ENCODE data around the gene ZC3H12A. TPM values are rescaled to one million over a fixed set of nuclear protein-coding genes. Genes with fewer than 3 reads are reported as not detected.
A peak's percentile ranks its signal among the peaks of the same experiment; 100 is the strongest.
"Not testable (repeated sequence)": the region's sequence is repeated elsewhere in the genome, so short reads cannot be mapped to it uniquely, and the experiment has no call there.

Gene ZC3H12A
- total and polyA plus RNA-seq, 11 donors: 1.8 to 8.5 (median 4.5) TPM

GRCh38 chr1:37513795-37514349 lies 39.5 kb downstream of the ZC3H12A start:
- Histone ChIP-seq H3K27me3 (no peaks in the 10 kb centered on the region), H3K9me3 (no peaks in the 10 kb centered on the region), H3K4me1 (peaks cover 0 to 30% (median 20%) of the 10 kb centered on the region in 12 donors), H3K27ac (peak overlapping the region in 10 of 12 donors; percentile 86 to 99 (median 95)), H3K36me3 (peaks cover 0 to 43% (median 37%) of the 10 kb centered on the region in 9 donors), H3K4me3 (peak overlapping the region; percentile 77 to 100 (median 88))
- DNase-seq (peak in 2 of 5 donors; percentile 22 to 31), ATAC-seq (peak in 1 of 4 donors; percentile 3)
- WGBS, 4 donors: 1 to 4% (median 3%) methylated on average over 21 to 26 of the region's 26 CpGs
- no peak for TF ChIP-seq CTCF (IDR thresholded peaks at IDR 0.05)
- TF ChIP-seq POLR2A (IDR thresholded peaks at IDR 0.05): no peak
- intact Hi-C loops (cut with DNase I): loop anchor here in 2 of 10 donors (2.0 to 5.0 kb wide), 3 partner anchors 38 to 81 kb away; partner anchors contain the start of genes SNIP1 (in 2 of the 2) and GNL2 (in 1 of the 2)

- Histone ChIP-seq H3K4me1 (peaks cover 0 to 30% (median 20%) of the 10 kb centered on the region in 12 donors), H3K27me3 (no peaks in the 10 kb centered on the region), H3K36me3 (peaks cover 0 to 36% (median 30%) of the 10 kb centered on the region in 9 donors), H3K4me3 (peak within 1 kb of the TSS; percentile 77 to 100 (median 88)), H3K27ac (peak within 1 kb of the TSS; percentile 80 to 99 (median 95)), H3K9me3 (no peaks in the 10 kb centered on the region)
- WGBS, 4 donors: 0 to 2% (median 1%) methylated on average over 25 to 100 of the region's 100 CpGs
- peak; percentile 84 to 93 (median 88) for DNase-seq
- TF ChIP-seq CTCF (IDR thresholded peaks at IDR 0.05): peak; percentile 41 to 96 (median 80)
- peak in 1 of 2 donors; percentile 78 for TF ChIP-seq POLR2A (IDR thresholded peaks at IDR 0.05)
- intact Hi-C loops (cut with DNase I): loop anchor here in 3 of 10 donors (2.0 to 5.0 kb wide), 3 partner anchors 38 to 80 kb away; partner anchors contain the start of genes SNIP1 (in 3 of the 3) and GNL2 (in 1 of the 3)
- ATAC-seq: peak; percentile 83 to 99 (median 98)
Measured at GRCh38 chr1:37514350-37515184, 40.2 kb downstream of the ZC3H12A start, which contains the start of gene MEAF6. Gene MEAF6 (minus strand): TSS chr1:37514766. CDS start chr1:37514746, 20 bp downstream.

GRCh38 chr1:37515185-37516034 lies 41.0 kb downstream of the ZC3H12A start:
- DNase-seq: no peak
- intact Hi-C loops (cut with DNase I): loop anchor here in 2 of 10 donors (2.0 to 5.0 kb wide), 3 partner anchors 37 to 79 kb away; partner anchors contain the start of genes SNIP1 (in 2 of the 2) and GNL2 (in 1 of the 2)

GRCh38 chr1:37517569-37517968 lies 43.2 kb downstream of the ZC3H12A start:
- Histone ChIP-seq H3K9me3 (no peaks in the 10 kb centered on the region), H3K27me3 (no peaks in the 10 kb centered on the region), H3K27ac (no peak overlapping the region), H3K4me3 (no peak overlapping the region), H3K4me1 (peaks cover 0 to 21% (median 16%) of the 10 kb centered on the region in 12 donors), H3K36me3 (peaks cover 0 to 7% (median 5%) of the 10 kb centered on the region in 9 donors)
- DNase-seq (no peak), ATAC-seq (no peak)
- TF ChIP-seq POLR2A (IDR thresholded peaks at IDR 0.05) (no peak), CTCF (IDR thresholded peaks at IDR 0.05) (no peak)
- WGBS, 4 donors: 92 to 100% (median 97%) methylated on average over 1 of the region's 1 CpG
- intact Hi-C loops (cut with DNase I): loop anchor here in 1 of 10 donors (5.0 kb wide), 1 partner anchor 35 kb away; the partner anchor contains the start of gene SNIP1

More at GRCh38 chr1:37515185-37516034, 41.0 kb downstream of the ZC3H12A start:
- Histone ChIP-seq H3K27ac (peak overlapping the region; percentile 80 to 99 (median 95)), H3K27me3 (no peaks in the 10 kb centered on the region), H3K4me3 (peak overlapping the region; percentile 77 to 100 (median 88)), H3K36me3 (peaks cover 0 to 29% (median 27%) of the 10 kb centered on the region in 9 donors), H3K9me3 (no peaks in the 10 kb centered on the region), H3K4me1 (peaks cover 0 to 30% (median 20%) of the 10 kb centered on the region in 12 donors)
- ATAC-seq: no peak
- TF ChIP-seq POLR2A (IDR thresholded peaks at IDR 0.05): no peak
- 74 to 75% (median 75%) methylated on average over 18 of the region's 18 CpGs for WGBS, 4 donors

GRCh38 chr1:37518241-37518640 lies 43.9 kb downstream of the ZC3H12A start:
- 94 to 98% (median 96%) methylated on average over 10 to 29 of the region's 31 CpGs for WGBS, 4 donors
- H3K9me3 ChIP-seq, H3K36me3 ChIP-seq, H3K4me3 ChIP-seq, H3K27ac ChIP-seq, H3K27me3 ChIP-seq, ATAC-seq, DNase-seq: not testable (repeated sequence)
- intact Hi-C loops (cut with DNase I): loop anchor here in 1 of 10 donors (5.0 kb wide), 1 partner anchor 34 kb away; the partner anchor contains the start of gene SNIP1
- H3K4me1 ChIP-seq: peaks cover 0 to 15% (median 9%) of the 10 kb centered on the region in 12 donors

GRCh38 chr1:37518929-37519328 lies 44.5 kb downstream of the ZC3H12A start:
- not testable (repeated sequence) for H3K4me3 ChIP-seq, ATAC-seq, H3K27me3 ChIP-seq, H3K9me3 ChIP-seq, H3K27ac ChIP-seq, DNase-seq, H3K4me1 ChIP-seq, H3K36me3 ChIP-seq
- WGBS, 4 donors: 77 to 90% (median 82%) methylated on average over 9 to 15 of the region's 15 CpGs
- intact Hi-C loops (cut with DNase I): loop anchor here in 1 of 10 donors (5.0 kb wide), 1 partner anchor 33 kb away; the partner anchor contains the start of gene SNIP1
